Measurements from ENCODE around the gene LAMA5.

The LAMA5 gene, protein sequence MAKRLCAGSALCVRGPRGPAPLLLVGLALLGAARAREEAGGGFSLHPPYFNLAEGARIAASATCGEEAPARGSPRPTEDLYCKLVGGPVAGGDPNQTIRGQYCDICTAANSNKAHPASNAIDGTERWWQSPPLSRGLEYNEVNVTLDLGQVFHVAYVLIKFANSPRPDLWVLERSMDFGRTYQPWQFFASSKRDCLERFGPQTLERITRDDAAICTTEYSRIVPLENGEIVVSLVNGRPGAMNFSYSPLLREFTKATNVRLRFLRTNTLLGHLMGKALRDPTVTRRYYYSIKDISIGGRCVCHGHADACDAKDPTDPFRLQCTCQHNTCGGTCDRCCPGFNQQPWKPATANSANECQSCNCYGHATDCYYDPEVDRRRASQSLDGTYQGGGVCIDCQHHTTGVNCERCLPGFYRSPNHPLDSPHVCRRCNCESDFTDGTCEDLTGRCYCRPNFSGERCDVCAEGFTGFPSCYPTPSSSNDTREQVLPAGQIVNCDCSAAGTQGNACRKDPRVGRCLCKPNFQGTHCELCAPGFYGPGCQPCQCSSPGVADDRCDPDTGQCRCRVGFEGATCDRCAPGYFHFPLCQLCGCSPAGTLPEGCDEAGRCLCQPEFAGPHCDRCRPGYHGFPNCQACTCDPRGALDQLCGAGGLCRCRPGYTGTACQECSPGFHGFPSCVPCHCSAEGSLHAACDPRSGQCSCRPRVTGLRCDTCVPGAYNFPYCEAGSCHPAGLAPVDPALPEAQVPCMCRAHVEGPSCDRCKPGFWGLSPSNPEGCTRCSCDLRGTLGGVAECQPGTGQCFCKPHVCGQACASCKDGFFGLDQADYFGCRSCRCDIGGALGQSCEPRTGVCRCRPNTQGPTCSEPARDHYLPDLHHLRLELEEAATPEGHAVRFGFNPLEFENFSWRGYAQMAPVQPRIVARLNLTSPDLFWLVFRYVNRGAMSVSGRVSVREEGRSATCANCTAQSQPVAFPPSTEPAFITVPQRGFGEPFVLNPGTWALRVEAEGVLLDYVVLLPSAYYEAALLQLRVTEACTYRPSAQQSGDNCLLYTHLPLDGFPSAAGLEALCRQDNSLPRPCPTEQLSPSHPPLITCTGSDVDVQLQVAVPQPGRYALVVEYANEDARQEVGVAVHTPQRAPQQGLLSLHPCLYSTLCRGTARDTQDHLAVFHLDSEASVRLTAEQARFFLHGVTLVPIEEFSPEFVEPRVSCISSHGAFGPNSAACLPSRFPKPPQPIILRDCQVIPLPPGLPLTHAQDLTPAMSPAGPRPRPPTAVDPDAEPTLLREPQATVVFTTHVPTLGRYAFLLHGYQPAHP (N-terminal part only)

DNA sequence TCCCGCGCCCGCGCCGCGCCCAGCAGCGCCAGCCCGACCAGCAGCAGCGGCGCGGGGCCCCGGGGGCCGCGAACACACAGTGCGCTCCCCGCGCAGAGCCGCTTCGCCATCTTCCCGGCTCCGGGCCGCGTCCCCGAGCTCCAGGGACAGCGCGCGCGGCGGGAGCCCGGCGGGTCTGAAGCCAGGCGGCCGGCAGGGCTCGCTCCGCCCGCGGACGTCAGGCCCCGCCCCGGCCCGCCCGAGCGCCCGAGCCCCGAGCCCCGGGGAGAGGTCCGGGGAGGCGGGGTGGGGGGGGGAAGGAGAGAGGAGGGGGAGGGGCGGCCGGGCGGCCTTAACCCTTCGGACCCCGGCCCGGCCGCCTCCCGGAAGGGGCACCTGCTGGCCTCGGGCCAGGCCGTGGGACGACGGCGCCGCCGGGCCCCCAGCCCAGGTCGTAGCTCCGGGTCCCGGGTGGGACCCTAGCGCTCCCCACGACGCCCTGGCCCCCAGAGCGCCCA, at the start of gene LAMA5:
LAMA5 (minus strand) TSS at position 177 of the 497 bp plus-strand sequence; CDS start at position 110, 67 bp downstream.
- peak; percentile 33 for DNase-seq

DNA sequence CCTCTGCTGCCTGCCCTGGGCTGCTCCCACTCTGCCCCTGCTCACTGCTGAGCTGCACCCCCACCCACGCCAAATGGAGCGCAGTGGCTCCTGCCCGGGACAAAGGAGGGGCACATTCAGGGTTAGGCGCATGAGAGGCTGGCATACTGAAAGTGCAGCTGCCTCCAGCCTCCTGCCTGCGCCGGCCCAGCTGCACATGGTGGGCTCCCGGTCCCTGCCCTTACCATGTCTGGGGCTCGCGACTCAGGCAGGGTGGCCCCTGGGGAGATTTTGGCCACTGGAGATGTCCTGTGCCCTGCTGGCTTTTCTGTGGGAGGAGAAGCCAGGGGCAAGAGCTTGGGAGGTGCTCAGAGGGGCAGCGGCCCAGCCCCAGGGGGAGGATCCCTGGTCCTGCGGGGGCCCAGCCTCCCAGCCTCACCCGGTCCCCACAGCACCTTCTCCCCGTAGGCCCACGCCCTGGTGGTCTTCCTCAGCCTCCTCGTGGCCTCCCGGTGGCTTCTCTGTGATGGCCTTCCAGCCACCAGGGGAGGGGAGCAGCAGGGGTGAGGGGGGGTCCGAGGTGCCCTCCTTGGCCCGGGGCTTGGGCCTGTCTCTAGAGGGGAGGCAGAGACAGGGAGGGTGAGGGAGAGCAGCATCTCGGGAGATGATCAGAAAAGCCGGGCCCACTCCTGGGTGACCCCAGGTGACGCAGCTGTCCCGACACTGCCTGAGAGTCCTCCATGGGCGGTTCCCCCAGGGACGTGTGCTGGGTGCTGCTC, 48.4 kb upstream of the LAMA5 start:
- no peak for DNase-seq

DNA sequence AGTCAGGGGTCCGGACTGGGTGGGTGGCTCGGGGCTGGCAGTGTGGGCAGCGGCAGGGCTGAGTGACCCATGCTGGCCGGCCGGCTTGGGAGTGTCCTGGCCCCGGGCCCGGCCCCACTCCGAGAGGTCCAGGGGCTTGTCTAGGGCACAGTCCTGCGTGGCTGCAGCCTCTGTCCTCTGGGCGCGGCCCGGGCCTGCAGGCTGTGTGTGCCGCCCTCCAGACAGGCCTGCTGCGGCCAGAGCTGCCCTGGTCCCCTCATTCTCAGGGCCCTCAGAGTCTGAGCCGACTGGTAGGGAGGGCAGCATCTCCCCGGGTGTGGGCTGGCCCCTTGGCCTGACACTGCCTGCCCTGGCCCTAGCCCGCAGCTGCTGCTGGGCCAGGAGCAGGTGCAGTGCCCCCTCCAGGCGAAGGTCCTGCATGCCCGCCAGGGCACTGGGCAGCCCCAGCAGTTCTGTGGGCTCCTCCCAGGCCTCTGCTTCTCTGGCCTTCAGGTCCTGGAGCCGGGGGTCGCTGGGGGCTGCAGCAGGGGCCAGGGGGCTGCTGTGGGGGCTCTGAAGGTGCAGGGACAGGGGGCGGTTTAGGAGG, 46.9 kb upstream of the LAMA5 start:
- no peak for DNase-seq

DNA sequence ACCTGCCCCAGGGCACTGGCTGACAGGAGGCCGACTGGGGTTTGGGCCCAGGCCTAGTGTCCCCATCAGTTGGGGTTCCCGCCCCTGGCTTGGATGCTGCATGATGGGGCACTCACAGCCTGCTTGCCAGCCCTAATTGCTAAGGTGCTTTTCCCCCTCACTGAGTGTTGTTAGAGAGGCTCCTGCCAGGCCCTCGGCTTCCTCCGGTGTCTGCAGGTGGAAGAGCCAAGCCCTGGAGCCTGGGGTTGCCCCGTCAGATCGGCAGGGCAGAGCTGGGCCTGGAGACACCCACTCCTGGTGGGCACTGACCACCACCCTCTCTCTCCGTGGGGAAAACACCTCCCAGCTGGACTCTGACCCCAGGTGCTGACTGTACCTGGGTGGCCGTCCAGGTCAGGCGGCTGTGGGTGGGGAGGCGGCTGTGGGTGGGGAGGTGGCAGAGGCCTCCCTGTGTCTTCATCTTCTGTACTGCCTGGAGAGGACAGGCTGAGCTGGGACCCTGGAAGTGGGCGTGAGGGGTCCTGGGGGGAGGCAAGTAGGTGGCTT, 46.0 kb upstream of the LAMA5 start:
- DNase-seq: no peak

DNA sequence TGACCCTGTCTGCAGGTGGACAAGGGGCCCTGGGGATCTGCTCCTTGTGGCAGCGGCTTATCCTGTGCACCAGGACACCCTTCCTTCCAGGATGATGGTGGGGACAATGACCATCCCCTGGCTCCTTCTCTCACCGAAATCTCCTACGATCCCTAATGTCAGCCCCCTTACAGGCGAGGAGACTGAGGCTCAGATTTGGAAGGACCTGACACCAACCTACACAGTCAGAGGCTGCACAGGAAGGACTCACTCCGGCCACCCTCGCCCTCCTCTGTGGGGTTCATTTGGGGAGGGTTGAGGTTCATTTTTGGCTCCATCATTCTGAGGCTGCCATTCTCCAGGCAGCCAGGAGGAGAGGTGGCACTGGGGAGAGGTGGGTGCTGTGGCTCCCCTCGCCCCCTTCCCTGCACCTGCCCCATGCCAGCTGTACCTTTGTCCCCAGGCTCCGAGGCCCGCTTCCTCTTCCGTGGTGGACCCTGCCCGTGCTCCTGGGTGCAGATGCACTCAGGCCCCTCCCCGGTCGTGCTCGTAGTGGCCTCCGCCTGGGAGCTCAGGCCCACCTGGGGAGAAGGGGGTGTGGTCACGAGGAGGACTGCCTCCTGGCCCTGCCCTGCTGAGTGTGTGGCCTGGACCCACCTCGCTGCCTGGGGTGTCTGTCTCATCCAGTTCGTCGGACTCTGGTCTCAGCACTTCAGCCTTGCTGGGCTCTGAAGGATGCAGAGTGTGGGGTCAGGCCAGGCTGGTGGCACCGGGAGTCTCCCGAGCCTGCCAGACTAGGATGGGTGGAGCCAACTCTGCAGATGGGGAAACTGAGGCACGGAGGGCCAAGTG, 45.3 kb upstream of the LAMA5 start:
- DNase-seq: no peak

DNA sequence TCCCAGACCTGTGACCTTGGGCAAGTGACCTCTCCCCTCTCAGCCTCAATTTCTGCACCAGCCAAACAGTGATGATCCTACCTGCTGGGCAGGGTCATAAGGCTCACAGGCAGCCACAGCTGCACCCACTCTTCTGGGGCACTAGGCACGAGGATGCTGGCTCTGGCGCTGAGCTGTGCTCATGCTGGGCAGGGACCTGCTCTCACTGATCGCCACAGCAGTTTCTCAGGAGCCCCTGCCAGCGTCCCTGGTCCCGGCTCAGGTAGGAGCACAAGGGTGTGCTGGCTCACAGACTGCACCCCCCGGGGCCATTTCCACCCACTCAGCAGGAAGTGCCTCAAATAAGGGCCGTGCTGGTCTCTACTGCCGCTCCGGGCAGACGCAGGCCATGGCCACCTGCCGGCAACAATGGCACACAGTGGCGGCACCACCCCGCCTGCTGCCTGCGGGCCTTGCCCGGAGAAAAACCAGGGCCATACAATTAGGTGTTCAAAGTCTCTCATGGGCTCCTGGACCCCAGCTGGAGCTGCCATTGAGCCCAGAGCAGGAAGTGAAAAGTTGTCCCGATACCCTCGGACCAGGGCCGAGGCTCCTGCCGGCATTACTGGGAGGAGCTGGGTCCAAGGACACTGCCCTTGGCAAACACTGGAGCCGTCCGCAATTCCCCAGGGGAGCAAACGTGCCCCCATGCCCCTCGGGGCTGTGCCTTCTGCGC, 44.5 kb upstream of the LAMA5 start:
- no peak for DNase-seq

DNA sequence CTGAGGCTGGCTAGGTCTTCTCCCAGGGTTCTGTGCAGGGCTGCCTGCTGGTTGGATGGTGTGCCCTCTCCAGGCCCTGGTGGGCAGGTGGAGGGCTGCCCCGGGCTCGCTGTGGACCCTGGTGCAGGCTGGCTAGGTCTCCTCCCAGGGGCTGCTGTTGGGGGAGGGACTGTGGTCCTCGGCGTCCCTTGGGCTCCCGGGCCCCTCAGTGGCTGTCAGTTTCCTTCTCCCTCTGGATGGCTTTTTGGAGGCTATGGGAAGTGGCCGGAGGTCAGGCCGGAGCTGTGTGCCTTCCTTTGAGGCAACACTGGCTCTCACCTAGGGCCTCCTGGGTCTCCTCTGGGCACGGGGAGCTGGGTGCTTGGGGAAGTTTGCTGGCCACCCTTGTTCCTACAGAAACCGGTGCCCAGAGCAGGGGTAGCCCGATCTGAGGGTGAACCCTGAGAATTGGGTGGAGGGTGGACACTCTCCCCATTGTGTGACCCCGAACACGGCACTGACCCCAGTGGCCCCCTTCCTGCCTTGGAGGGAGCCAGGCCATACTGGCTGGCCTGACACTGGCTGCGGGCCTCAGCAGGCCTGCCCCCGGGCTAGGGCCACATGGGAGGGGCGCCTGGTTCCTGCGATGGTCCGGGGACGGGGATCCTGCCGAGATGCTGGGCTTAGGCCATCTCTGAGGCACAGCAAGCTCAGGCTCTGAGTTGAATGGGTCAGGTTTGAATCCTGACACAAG, 43.8 kb upstream of the LAMA5 start:
- no peak for DNase-seq

DNA sequence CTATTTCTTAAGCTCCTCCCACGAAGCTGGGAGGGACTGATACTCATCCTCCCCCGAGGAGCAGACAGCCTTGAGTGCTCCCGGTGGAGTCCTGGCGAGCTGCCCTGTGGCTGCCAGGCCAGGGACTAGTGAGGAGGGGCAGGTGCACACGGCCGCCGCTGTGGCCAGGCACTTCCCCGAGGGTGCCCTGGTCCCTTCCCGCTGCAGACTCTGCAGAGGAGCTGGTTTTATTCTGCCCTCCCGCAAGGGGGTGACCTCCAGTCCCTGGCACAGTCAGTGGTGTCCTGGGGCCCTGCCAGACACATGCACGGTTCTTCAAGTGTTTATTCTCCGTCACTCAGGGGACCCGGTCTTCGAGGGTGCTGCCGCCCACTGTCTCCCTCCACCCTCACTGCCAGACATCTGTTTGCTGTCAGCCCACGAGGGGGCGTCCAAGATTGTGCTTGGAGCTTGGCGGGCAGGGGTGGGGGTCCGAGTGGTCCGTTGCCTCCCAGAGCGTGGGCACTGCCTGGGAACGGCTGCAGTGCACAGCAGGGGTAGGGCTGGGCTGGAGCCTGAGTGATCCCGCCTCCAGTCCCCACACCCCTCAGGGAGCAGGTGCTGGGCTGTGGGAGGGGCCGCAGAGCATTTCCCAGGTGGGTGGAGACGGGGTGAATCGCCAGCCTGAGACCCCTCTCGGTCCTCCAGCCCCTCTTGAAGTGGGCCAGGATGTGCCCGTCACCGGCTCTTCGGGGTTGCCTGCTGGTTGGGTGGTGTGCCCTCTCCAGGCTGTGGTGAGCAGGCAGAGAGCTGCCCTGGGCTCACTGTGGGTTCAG, 43.0 kb upstream of the LAMA5 start:
- no peak for DNase-seq

DNA sequence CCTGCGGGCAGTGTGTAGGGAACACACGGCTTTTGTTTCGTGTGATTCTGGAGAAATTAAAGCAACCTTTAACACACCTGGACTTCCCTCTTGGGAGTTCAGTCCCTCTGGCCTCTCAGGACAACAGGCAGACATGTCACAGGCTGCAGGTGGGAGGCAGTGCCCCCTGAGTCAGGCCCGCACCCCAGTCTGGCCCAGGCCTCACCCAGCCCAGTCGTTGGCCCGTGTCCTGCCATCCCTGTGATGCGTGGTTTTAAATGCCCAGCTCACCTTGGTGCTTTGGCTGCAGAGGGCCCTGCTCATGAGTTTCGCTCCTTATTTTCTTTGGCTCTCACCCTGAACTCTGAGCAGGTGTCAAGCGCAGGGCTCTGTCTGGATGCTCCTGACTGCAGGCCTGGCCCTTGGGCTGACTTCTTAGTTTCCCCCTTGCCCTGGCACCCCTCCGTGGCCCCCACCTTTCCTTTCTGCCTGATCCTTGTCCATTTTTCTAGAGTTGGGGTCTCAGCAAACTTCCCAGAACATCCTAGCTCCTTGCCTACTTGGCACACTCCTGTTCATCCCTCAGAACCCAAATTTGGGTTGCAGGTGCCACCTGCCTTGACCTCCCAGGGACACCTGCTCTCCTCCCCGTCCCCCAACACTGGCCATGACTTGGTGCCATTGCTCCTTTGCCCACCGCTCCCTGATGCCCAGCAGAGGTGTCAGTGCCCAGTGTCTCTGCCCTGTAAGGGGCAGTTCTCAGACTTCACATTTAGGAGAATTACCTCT, 42.2 kb upstream of the LAMA5 start:
- DNase-seq: no peak

DNA sequence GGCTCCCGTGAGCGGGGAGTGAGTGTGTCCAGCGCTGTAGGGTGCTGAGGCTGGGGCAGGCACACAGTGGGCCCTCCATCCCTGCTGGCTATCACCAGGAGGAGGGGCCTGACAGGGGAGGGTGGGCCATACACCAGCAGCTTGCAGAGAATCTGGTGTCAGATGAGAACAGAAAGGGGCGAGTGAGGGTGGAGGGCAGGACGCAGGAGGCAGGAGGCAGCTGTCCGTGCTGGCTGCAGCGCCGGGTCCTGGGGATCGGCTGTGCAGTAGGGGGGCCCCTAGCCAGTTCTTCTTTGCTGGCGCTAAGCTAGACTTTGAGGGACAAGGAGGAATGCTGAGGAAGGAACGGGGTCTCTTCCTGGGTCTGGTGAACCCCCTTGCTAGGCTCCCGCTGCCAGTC, 41.5 kb upstream of the LAMA5 start:
- no peak for DNase-seq

DNA sequence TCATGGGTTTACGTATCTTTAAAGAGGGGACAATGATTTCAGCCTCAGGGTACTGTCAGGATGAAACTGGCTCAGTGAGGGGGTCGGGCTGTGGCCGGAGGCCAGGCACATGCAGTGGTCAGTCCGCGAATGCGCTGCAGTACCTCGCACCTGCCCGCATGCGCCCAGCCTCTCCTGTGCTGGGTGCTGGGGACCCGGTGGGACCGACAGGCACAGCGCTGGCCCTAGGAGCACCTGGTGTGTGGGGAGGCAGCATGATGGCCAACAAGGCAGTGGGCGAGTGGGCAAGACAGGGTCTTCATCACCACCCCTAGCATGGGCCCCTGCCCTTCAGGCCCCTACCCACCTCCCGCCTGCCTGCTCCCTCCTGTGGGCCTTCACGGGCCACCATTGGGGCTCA, 40.9 kb upstream of the LAMA5 start:
- DNase-seq: no peak

DNA sequence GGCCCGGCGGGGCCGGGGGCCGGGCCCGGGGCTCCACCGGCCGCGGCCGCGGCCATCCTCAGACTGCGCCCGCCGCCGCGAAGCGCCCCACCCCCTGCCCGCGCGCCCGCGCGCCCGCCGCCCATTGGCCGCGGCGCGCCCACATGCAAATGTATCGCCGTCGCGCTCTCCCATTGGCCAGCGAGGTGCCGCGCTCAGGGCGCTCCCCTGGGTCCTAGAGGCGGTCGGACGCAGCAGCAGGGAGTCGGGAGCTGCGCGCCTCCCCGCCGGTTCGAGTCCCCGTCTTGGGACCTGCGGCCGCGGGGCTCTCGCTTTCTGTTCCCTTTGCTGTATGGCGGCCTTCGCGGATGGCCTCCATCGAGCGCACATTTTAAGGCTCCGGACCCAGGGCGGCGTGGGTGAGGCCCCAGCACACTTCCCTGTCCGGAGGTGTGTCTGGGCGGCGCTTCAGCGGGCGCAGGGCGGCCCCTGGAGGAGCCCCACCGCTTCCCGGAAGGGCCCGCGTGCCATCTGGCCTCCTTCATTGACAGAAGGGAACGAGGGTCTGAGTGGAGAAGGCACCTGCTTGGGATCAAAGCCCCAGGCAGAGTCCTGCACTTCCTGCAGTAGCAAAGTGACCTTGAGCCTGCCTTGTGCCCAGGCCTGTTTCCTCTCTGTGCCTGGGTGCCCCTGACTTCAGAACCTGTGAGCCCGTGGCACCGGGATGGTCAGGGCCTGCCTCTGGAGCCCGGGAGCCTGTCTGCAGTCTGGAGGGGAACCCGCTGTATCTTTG, 40.3 kb upstream of the LAMA5 start, which contains the start of gene CABLES2:
CABLES2 (minus strand) TSS at position 65 of the 772 bp plus-strand sequence; CDS start at position 56, 9 bp downstream.
- peak; percentile 95 for DNase-seq

DNA sequence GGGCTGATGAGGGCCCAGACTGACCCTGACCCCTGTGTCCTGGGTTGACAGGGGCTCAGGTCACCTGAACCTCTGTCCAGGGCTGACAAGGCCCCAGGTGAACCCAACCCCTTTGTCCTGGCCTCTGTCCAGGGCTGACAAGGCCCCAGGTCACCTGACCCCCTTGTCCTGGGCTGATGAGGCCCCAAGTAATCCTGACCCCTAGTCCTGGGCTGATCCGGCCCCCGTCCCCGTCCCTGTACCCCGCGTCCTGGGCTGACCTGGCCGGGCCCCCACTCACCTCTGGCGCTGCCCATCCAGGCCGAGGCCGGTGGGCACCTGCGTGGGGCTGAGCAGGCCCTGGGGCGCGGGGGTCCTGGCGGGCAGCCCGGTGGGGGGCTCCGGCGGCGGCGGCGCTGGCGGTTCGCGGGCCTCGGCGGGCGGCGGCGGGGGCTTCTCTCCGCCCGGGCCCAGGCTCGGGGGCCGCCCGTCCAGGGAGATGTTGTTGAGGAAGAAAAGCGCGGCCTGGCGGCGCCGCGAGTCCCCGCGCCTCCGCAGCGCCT, 39.6 kb upstream of the LAMA5 start:
- no peak for DNase-seq

DNA sequence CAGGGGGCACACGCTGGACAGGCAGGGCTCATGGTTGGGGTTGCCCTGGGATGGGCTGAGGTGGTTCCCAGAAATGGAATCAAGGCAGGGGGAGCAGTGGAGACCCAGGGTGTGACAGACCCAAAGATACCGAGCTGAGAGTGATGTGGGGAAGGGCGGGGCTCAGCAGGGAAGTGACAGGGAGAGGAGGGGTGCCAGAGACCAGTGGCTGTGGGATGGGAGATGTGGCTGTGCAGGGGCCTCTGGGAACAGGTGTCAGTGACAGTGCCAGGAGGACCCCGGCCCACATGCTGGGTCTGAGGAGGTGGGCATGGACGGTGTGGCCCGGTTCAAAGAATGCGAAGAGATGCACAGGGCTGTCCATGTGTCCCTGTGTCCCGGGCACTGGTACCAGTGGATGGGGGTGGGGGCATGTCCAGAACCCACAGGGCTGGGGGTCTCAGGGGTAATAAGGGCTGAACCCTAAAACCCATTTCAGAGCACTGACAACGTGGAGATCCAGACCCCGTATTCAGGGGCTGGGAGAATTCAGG, 38.9 kb upstream of the LAMA5 start:
- no peak for DNase-seq

DNA sequence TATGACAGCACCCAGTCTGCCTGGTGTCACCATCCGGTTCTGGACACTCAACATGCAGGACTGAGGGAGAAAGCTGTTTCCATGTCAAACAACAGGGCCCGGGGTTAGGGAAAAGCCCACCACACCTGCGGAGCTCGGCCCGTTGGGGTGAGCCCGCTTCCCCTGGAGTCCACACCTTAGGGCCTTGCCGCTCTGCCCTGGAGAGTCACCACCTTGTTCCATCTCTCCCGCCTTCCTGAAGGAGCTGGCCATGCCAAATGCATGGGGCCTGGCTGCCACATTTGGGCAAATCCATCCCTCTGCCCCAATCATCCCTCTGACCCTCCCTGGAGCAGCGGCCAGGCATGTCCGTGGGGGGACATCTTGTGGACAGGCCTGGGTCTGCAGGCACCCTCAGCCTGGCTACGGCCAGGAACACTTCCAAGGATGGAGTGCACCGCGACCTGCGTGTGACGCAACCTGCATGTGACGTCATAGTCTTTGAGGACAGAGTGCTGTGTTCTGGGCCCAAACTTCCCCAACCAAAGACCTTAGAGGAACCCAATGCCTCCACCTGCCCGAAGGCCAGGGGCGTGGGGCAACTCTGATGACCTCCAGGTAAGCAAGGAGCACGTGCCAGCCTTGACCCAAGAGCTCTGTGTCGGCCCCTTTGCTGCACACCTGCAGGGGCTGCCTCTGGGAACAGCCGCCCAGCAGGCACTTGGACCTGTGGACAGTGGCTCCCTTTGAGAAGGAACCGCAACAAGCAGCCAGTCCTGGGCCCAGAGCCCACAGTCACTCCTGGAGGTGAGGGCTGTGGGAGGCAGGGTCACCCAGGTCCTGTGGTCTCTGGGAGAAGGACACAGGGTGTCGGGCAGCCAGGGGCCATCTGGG, 38.2 kb upstream of the LAMA5 start:
- peak; percentile 41 for DNase-seq
